GM19463 (cell line): ENCODE measurements around the gene MYL6.
A peak's percentile ranks its signal among the peaks of the same experiment; 100 is the strongest.
"Not testable (repeated sequence)": the region's sequence is repeated elsewhere in the genome, so short reads cannot be mapped to it uniquely, and the experiment has no call there.

Source experiments
- ATAC-seq: cut with Tn5 transposase; IDR thresholded peaks from one replicate; pipeline ENCODE4 v1.9.1; 2021; ENCODE audit warnings: mild to moderate bottlenecking, moderate library complexity; ENCODE audit not compliant: unreplicated experiment

The MYL6 gene

DNA sequence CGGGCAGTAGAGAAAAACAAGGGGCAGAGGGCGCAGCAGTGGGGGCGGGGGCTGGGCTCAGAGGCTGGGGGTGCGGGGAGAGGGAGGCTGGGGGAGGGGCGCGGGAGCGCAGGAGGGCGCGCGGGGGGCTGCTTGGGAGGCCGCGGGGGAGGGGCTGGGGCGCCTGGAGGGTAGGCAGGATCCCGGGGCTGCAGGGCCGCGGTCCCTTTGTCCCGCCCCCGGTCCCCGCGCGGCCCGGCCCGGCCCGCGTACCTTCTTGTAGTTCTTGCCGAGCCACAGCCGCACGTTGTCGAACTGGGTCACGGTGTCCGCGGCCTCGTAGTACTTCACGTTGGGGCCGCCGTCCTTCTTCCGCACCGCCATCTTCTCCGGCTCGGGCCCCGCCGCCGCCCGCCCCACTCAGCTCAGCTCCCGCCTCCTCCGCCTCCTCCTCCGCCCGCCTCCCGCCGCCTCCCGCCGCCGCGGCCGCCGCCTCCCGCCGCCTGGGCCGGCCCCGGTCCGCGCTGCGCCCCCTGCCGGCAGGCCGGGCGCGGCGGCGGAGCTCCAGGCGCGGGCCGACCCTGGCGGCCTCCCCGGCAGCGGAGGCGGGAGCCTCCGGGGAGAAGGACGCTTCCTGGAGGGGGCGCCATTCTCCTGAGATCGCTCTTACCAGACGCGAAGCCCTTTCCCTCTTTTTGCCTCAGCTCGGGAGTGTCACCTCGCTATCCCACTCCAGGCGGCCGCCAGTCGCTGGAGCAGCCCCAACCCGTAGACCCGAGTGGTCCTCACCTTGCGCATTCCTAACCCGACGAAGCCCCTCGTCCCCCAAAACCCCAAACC, 31.1 kb downstream of the MYL6 start, which contains the start of gene SMARCC2:
Gene SMARCC2, minus strand, starts transcription at position 385 of the 819 bp plus-strand sequence. Its CDS starts 22 bp downstream, at position 363.
- peak; percentile 74 for ATAC-seq

DNA sequence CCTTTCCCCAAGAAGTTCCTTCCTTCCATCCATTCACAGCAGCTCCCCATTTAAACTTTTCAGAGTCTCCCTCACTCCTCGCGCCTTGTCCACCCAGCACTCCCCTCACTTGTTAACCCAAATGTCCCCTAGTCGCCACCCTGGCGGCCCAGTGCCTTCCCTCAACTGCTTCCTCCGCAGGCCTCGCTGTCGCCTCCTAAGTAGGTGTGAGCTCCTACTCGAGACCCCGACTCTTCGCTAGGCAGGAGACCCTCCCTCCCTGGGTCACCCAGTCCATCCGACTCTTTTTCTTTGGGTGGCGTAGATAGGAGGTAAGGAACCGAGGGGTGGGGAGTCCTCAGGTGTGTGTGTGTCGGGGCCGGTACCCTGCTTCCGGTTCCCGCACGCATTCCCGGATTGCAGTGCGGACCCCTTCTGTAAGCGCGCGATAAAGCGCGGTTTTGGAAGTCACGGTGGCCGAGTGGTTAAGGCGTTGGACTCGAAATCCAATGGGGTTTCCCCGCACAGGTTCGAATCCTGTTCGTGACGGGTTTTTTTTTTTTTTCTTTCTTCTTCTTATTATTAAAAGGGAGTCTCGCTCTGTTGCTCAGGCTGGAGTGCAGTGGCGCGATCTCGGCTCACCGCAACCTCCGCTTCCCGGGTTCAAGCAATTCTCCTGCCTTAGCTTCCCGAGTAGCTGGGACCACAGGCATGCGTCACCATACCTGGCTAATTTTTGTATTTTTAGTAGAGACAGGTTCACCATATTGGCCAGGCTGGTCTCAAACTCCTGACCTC, 31.9 kb downstream of the MYL6 start:
- peak; percentile 24 for ATAC-seq

GRCh38 chr12:56190695-56191155, 32.6 kb downstream of the MYL6 start:
- ATAC-seq = no peak

GRCh38 chr12:56192582-56192981, 34.4 kb downstream of the MYL6 start:
- no peak for ATAC-seq

GRCh38 chr12:56193025-56193578, 34.9 kb downstream of the MYL6 start:
- ATAC-seq = no peak

DNA sequence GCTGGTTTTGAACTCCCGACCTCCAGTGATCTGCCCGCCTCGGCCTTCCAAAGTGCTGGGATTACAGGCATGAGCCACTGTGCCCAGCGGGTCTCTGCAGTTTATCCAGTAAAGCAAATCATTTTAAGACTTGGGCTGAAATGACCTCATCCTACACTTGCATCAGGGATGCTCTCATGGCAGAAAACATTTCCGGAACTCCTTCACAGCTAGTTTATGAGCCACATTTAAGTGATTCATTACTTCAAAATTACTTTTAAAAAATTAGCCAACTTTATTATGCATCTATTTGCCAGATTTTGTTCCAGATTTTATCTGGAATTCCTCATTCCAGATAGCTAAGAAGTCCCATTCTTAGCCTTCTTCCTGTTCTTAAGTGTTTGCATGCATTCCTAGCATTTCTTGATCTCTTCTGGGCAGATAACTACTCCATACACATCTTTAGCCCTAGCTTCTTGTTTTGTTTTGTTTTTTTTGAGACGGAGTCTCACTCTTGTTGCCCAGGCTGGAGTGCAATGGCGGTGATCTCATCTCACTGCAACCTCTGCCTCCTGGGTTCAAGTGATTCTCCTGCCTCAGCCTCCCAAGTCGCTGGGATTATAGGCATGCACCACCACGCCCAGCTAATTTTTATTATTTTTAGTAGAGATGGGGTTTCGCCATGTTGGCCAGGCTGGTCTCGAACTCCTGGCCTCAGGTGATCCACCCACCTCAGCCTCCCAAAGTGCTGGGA, 38.8 kb downstream of the MYL6 start:
- ATAC-seq = not testable (repeated sequence)

GRCh38 chr12:56197921-56198635, 39.9 kb downstream of the MYL6 start:
- no peak for ATAC-seq

- no peak for ATAC-seq
Observed at GRCh38 chr12:56198836-56199235, 40.7 kb downstream of the MYL6 start.

DNA sequence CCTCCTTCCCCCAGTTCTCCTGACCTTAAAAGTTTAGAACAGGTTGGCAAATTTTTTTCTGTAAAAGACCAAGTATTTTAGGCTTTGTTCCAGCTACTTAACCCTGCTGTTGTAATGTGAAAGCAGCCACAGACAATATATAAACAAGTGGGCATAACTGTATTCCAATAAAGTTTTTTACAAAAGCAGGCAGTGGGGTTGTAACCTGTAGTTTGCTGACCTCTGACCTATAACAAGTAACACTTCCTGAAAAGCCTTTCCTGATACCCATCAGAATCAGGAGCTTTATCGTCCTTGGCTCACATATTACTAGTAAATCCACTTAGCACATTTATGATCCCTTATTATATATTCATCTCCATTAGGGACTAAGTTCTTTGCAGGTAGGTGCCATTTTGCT, 44.2 kb downstream of the MYL6 start:
- ATAC-seq = no peak

DNA sequence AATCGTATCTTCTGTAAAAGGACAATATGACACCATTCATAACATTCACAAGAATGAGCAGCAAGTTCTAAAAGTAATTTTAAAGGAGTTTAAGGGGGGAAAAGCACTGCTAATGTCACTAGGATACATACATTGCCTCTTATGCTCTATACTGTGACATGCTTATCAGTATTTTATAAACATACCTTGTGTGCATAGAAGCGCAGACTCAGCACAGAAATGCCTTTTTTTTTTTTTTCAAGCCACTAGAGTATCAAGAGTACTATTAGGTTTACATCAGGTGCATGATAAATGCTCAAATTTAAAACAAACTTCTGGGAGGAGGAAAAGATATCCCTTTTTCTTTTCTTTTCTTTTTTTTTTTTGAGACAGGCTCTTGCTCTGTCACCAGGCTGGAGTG, 44.7 kb downstream of the MYL6 start:
- ATAC-seq = no peak

DNA sequence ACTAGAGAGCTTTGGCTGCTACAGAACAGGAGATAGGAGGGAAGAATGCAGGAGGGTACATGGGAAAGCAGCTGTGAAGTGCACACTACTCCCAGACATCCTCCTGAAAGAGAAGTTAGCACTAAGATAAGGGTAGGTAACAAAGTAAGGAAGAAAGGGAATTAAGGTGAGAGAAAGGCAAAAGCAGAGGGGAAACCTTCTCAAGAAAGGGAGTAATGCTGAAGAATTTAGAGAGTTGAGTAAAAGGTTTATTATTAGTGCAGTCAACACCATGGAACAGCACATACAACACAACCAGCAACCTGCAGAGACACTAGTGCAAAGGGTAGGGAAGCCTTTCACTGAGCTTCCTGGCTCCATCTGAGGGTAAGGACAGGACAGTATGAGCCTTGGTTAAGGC, 46.1 kb downstream of the MYL6 start:
- ATAC-seq = no peak

GRCh38 chr12:56205445-56205844, 47.3 kb downstream of the MYL6 start:
- no peak for ATAC-seq

DNA sequence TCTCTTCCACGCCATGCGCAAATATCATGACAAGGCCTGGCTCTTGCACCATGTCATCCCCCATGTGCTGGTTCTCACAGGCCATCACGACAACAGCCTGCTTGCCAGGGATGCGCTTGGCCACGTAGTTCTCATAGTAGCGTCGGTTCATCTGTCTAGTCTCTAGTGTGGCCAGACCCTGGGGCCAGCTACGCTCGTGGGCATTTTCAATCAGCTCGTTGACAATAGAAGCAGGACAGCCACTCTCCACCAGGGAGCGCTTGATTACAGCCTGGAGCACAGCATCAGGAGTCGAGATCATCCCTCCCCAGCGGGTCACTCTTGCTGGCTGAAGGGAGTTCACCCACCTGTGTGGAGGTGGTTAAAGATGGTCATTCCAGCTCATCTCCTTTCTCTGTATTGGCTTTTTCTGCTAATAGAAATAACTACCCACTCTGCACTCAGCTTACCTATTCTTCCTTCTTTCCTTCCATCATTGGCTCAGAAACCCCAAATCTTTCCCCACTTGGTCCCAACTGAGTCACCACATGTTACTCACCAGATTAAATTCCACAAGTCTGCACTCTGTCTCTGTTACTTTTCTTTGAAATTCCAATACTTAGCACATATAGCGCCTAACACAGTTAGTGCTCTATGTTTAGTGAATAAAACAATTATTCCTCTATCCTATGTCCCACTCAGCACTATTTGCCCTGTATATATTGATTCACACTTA, 48.5 kb downstream of the MYL6 start:
- no peak for ATAC-seq

- no peak for ATAC-seq
Observed at GRCh38 chr12:56208006-56208405, 49.8 kb downstream of the MYL6 start.
